NCI-H146 treated with DMSO at 0.1 percent for 48 hours (cell line): Measurements from ENCODE around the gene SERPINE2.
"Not testable (repeated sequence)": the region's sequence is repeated elsewhere in the genome, so short reads cannot be mapped to it uniquely, and the experiment has no call there.

Experiments used
- DNase-seq: peaks from one replicate; lab custom pipeline; 2025; ENCODE audit not compliant: unreplicated experiment; lab: John Stamatoyannopoulos, UW

SERPINE2 gene

GRCh38 chr2:224016963-224017362 is 22.1 kb downstream of the SERPINE2 start:
- DNase-seq, result no peak

- no peak for DNase-seq
These were observed 24.8 kb downstream of the SERPINE2 start for GRCh38 chr2:224014336-224014735.

GRCh38 chr2:224011837-224012236 is 27.2 kb downstream of the SERPINE2 start:
- no peak for DNase-seq

- DNase-seq, result no peak
These were observed 29.3 kb downstream of the SERPINE2 start for GRCh38 chr2:224009605-224010315.

- DNase-seq, result no peak
These were observed 30.3 kb downstream of the SERPINE2 start for GRCh38 chr2:224008702-224009261.

GRCh38 chr2:224004105-224004695 is 34.9 kb downstream of the SERPINE2 start:
- DNase-seq, result no peak

GRCh38 chr2:224000662-224001061 is 38.4 kb downstream of the SERPINE2 start:
- DNase-seq, result not testable (repeated sequence)

GRCh38 chr2:223999862-224000261 is 39.2 kb downstream of the SERPINE2 start:
- no peak for DNase-seq

- DNase-seq, result no peak
These were observed 40.1 kb downstream of the SERPINE2 start for GRCh38 chr2:223998948-223999347.

- no peak for DNase-seq
These were observed 41.1 kb downstream of the SERPINE2 start for GRCh38 chr2:223997938-223998337.

GRCh38 chr2:223996391-223996790 is 42.7 kb downstream of the SERPINE2 start:
- no peak for DNase-seq

GRCh38 chr2:223995569-223995968 is 43.5 kb downstream of the SERPINE2 start:
- no peak for DNase-seq

GRCh38 chr2:223994562-223995162 is 44.4 kb downstream of the SERPINE2 start:
- no peak for DNase-seq

GRCh38 chr2:223993634-223994232 is 45.4 kb downstream of the SERPINE2 start:
- DNase-seq, result peak; percentile 16

- DNase-seq, result no peak
These were observed 47.5 kb downstream of the SERPINE2 start for GRCh38 chr2:223991611-223992010.

- DNase-seq, result no peak
These were observed 49.2 kb downstream of the SERPINE2 start for GRCh38 chr2:223989856-223990232.

- DNase-seq, result no peak
These were observed 49.8 kb downstream of the SERPINE2 start for GRCh38 chr2:223989206-223989855.

- no peak for DNase-seq
These were observed 57.8 kb downstream of the SERPINE2 start for GRCh38 chr2:223981241-223981640.

GRCh38 chr2:223980803-223981202 is 58.3 kb downstream of the SERPINE2 start:
- no peak for DNase-seq

- DNase-seq, result no peak
These were observed 58.7 kb downstream of the SERPINE2 start for GRCh38 chr2:223980397-223980735.

- DNase-seq, result no peak
These were observed 59.2 kb downstream of the SERPINE2 start for GRCh38 chr2:223979730-223980396.
